IPS-18a (cell line): Measurements from ENCODE around the gene PSMB5.

ENCODE experiments used
- H3K27ac ChIP-seq: one replicate; pipeline ENCODE4 v1.5.1; 2013; ENCODE audit warnings: low read length
- H3K27me3 ChIP-seq: one replicate; pipeline ENCODE4 v1.6.1; 2013; ENCODE audit warnings: mild to moderate bottlenecking, low read length; ENCODE audit not compliant: control insufficient read depth, insufficient read depth
- H3K36me3 ChIP-seq: one replicate; pipeline ENCODE4 v1.6.1; 2013; ENCODE audit warnings: low read depth, low read length; ENCODE audit not compliant: control insufficient read depth
- H3K4me1 ChIP-seq: one replicate; pipeline ENCODE4 v1.6.1; 2013; ENCODE audit warnings: low read depth, low read length; ENCODE audit not compliant: control insufficient read depth
- H3K4me3 ChIP-seq: one replicate; pipeline ENCODE4 v1.5.1; 2013; ENCODE audit warnings: low read length
- H3K9ac ChIP-seq: one replicate; pipeline ENCODE4 v1.6.1; 2013; ENCODE audit warnings: mild to moderate bottlenecking, low read length, moderate library complexity
- H3K9me3 ChIP-seq: one replicate; pipeline ENCODE4 v1.6.1; 2013; ENCODE audit warnings: low read depth, low read length; ENCODE audit not compliant: control insufficient read depth

Gene PSMB5

DNA sequence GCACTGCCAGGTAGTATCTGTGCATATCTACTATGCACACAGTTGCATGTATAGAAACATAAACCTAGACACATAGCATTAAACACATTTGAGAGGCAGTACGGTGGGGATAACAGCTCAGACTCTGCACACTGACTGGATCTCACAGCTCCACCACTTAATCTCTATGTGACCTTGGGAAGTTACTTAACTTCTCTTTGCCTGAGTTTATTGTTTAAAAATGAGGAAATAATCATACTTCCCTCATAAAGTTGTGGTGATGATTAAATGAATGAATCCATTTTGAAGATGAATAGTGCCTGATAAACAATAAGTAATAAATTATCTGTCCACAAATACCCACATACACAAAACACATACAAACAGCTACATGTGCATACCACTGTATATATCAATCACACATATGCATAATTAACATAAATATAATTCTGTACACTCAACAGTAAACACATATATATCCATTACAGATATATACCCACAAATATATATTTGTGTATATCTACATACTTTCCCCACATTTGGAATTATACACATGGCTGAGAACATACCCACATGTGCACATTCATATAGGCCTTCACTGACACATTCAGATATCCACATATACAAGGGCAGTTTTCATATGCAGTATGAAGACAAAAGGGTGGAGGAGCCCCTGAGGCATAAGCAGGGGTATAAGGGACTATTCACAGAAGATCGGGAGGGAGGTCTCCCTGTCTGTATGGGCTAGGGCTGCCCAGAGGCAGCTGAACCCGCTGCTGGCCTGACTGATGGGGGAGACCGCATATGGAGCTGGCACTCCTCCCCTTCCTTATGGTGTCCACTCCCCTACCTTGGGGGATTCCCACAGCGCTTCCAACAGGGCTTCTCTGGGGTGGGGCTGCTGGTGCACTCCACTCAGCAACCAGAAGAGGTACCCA lies 16.7 kb upstream of the PSMB5 start:
- Histone ChIP-seq H3K27ac (no peak overlapping the region), H3K4me3 (no peak overlapping the region), H3K27me3 (no peaks in the 10 kb centered on the region), H3K9me3 (no peaks in the 10 kb centered on the region), H3K36me3 (peaks cover 8% of the 10 kb centered on the region), H3K4me1 (peaks cover 6% of the 10 kb centered on the region), H3K9ac (no peak overlapping the region)

DNA sequence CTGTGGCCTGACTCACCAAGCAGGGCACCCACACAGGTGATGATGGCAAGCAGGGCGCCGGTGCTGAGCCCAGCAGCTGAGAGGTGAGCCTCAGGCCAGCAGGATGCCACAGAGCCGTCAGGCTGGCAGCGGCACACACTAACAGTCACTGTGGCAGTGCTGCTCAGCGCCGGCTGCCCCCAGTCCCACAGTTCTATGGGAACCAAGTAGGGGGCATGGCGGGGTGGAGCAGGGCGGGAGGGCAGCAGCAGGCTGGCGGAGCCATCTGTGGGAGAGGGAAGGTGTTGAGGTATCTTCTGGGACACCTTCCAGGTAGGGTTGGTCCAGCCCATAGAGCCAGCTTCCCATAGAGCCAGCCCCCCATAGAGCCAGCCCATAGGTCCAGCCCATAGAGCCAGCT lies 14.3 kb upstream of the PSMB5 start:
- Histone ChIP-seq H3K27me3 (no peaks in the 10 kb centered on the region), H3K27ac (no peak overlapping the region), H3K36me3 (peaks cover 8% of the 10 kb centered on the region), H3K9me3 (no peaks in the 10 kb centered on the region), H3K4me1 (peaks cover 3% of the 10 kb centered on the region), H3K4me3 (no peak overlapping the region), H3K9ac (no peak overlapping the region)

DNA sequence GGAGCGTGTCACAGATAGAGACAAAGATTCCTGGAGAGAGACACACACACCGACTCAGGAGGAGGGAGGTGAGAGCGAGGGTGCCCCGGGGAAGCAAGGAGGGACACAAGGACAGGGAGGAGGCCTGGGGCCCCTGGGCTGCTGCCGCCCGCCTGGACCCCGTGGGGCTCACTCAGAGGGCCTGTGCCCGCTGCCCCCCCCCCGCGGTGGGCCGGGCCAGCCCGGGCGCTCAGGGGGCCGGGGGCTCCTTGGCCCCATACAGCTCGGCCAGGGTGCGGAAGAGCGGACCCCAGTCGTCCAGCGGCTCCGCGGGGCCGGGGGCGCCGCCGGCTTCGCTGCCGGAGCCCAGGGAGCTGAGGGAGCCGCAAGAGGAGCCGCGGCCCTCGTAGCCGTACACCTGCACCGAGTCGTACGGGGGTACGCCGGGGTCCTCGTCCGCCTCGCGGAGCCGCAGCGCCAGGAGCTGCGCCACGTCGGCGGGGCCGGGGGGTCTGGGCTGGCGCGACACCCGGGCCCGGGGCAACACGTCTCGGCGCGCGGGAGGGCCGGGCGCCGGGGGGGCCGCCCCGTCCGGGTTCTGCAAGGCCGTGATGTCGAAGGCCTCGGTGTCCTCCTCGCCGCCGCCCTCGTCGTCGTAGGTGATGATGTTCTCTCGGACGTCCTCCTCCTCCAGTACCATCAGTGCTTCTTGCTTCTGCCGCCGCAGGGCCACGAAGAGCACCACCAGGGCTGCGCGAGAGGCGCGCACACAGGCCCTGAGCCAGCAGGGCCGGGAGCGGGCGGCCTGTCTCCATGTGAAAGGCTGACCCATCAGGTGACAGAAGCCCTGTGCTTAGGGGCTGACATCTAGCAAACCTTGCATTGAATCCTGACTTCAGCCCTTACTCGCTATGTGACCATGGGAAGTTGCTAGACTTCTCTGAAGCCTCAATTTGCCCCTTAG lies 13.3 kb upstream of the PSMB5 start:
- Histone ChIP-seq H3K9me3 (no peaks in the 10 kb centered on the region), H3K36me3 (peaks cover 6% of the 10 kb centered on the region), H3K27me3 (no peaks in the 10 kb centered on the region), H3K27ac (no peak overlapping the region), H3K4me1 (peaks cover 3% of the 10 kb centered on the region), H3K9ac (no peak overlapping the region), H3K4me3 (no peak overlapping the region)

DNA sequence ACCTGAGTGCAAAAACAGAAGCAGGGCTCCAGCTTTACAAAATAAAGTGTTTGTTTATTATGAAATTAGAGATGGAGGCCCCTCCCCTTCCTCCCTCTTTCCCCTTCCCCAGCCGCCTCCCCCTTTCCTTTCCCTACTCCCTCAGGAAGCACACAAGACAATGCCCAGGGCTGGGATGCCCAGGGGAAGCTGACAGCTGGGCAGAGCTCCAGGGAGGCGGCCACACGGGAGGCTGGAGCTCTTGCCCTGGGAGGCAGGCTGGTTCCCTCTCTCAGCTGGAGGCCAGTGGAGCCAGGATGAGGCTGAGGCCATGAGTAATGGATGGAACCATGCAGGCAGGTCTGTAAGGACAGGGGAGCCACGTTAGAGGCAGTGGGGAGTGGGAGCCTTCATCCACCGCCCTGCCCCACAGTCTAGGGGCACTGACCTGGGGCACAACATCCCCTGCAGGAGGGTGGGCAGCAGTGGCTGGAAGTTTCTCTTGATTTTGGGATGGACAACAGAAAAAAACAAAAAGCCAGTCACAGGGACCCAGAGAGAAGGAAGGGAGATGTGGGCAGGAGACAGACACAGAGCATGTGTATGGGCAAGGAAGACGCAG lies 12.4 kb upstream of the PSMB5 start:
- Histone ChIP-seq H3K4me1 (peaks cover 3% of the 10 kb centered on the region), H3K36me3 (peaks cover 4% of the 10 kb centered on the region), H3K27ac (no peak overlapping the region), H3K4me3 (no peak overlapping the region), H3K9me3 (no peaks in the 10 kb centered on the region), H3K9ac (no peak overlapping the region), H3K27me3 (no peaks in the 10 kb centered on the region)

DNA sequence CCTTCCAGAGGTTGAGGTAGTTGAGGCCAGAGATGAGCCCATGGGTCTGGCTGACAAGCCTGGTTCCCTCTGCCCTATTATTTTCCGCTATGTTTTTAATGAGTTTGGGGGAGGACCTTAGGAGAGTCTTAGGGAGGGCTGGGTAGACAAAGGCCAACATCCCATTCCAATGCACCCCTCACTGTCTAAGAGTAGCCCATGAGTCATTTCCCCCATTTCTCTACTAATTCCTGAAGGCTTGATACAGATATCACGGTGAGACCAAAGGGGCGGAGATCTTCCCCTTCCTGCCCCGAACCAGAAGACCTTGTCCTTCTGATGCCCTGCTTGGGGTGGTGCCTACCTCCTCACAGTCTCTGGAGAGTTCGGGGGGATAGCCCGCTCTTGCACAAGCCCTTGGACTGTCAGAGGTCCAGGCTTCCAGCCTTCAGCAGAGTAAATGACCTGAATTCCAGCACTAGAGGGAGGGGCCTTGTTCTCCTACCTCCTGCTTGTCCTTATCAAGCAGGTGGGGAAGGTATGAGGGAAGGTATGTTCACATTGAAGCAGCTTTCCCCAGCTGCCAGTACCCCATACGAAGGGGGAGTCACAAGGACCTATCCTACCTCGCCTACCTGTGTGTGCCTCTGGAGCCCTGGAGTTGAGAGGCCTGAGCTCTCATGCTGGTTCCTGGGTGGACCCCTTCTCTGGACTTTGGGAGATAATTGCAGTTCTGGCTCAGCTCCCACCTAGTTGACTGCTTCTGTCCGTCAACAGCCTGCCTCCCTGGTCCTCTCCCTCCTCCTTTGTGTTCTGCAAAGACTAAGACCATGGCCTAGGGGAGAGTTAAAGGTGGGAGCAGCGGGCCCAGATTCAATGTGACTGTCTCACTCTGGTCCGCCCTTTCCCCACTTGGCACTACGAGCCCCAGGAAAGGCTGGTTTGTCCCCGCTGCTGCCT lies 11.0 kb upstream of the PSMB5 start:
- no peaks in the 10 kb centered on the region for H3K9me3 ChIP-seq
- H3K4me3 ChIP-seq, result no peak overlapping the region
- no peaks in the 10 kb centered on the region for H3K27me3 ChIP-seq
- H3K27ac ChIP-seq, result no peak overlapping the region
- H3K4me1 ChIP-seq, result peaks cover 3% of the 10 kb centered on the region
- H3K36me3 ChIP-seq, result no peaks in the 10 kb centered on the region
- no peak overlapping the region for H3K9ac ChIP-seq

DNA sequence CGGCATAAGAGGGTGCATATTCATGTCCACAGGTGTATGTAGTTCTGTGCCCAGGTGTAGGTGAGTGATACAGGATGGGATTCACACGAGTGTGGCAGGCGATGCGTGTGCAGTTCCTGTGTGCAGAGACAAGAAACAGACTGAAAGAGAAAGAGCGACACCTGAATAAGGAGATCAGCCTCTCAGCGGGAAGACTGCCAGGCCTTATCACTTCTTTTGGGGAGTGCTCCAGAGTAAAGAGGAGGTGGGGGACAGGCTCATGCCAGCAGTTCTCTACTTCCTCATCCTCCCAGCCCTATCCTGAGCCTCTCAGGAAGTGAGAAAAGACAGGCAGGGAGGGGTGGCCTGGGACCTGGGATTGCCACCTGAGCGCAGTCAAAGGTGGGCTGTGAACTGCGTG lies 10.1 kb upstream of the PSMB5 start:
- Histone ChIP-seq H3K9ac (no peak overlapping the region), H3K27ac (no peak overlapping the region), H3K36me3 (no peaks in the 10 kb centered on the region), H3K4me3 (no peak overlapping the region), H3K4me1 (peaks cover 3% of the 10 kb centered on the region), H3K9me3 (no peaks in the 10 kb centered on the region), H3K27me3 (no peaks in the 10 kb centered on the region)

DNA sequence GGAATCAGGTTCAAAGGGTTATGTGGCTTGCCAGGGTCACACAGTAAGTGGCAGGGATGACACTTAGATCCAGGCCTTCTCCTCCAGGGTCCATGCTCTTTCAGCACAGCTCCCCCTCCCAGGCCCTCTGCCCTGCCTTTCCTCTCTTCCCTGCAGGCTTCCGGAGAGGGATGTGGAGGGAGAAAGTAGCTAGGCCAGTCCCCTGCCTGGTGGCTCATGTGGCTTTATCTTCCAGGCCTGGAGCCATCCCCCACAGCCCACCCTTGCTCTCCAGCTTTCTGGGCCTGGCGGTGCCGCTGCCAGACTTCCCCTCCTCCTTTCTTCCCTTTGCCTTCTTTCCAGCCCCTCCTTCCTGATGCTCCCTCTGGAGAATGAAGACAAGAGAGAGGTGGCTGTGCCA lies 9.1 kb upstream of the PSMB5 start:
- Histone ChIP-seq H3K4me1 (peaks cover 3% of the 10 kb centered on the region), H3K36me3 (no peaks in the 10 kb centered on the region), H3K27me3 (no peaks in the 10 kb centered on the region), H3K4me3 (no peak overlapping the region), H3K9me3 (no peaks in the 10 kb centered on the region), H3K27ac (no peak overlapping the region), H3K9ac (no peak overlapping the region)

DNA sequence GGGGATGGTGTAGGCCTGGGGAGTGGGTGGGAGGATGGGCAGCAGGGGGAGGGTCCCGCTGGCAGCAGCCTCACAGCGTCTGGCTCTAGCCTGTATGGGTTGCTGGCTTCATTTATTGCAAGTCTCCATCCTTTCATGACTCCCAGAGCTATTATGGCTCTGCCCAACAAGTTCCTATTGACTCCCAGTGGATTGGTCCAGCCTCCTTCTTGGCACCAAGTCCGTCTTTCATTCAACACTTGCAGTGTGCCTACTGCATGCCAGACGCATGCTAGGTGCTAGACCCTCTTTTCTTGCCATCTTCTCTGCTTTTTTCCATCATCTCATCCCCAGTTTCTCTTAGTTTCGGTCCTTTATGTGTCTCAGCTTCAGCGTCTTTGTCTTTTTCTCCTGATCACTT lies 8.4 kb upstream of the PSMB5 start:
- no peak overlapping the region for H3K9ac ChIP-seq
- peaks cover 3% of the 10 kb centered on the region for H3K4me1 ChIP-seq
- H3K9me3 ChIP-seq, result no peaks in the 10 kb centered on the region
- H3K4me3 ChIP-seq, result no peak overlapping the region
- no peaks in the 10 kb centered on the region for H3K36me3 ChIP-seq
- H3K27ac ChIP-seq, result no peak overlapping the region
- H3K27me3 ChIP-seq, result no peaks in the 10 kb centered on the region

DNA sequence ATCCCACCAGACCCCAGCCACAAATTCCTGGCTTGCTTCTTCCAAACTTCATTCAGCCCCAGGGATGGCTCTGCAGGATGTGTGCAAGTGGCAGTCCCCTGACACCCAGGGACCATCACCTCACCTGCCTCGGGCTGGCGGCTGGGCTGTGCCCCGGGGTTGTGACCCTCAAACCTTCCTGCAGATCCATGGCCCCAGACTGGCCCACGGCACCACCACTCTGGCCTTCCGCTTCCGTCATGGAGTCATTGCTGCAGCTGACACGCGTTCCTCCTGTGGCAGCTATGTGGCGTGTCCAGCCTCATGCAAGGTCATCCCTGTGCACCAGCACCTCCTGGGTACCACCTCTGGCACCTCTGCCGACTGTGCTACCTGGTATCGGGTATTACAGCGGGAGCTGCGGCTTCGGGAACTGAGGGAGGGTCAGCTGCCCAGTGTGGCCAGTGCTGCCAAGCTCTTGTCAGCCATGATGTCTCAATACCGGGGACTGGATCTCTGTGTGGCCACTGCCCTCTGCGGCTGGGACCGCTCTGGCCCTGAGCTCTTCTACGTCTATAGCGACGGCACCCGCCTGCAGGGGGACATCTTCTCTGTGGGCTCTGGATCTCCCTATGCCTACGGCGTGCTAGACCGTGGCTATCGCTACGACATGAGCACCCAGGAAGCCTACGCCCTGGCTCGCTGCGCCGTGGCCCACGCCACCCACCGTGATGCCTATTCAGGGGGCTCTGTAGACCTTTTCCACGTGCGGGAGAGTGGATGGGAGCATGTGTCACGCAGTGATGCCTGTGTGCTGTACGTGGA lies 7.7 kb upstream of the PSMB5 start, which contains the start of gene PSMB11:
Gene PSMB11 (plus strand): TSS at position 51 of the 804 bp plus-strand sequence. CDS start 14 bp downstream, at position 65.
- Histone ChIP-seq H3K9me3 (no peaks in the 10 kb centered on the region), H3K36me3 (no peaks in the 10 kb centered on the region), H3K9ac (no peak within 1 kb of the TSS), H3K4me1 (peaks cover 3% of the 10 kb centered on the region), H3K27me3 (no peaks in the 10 kb centered on the region), H3K4me3 (no peak within 1 kb of the TSS), H3K27ac (no peak within 1 kb of the TSS)

DNA sequence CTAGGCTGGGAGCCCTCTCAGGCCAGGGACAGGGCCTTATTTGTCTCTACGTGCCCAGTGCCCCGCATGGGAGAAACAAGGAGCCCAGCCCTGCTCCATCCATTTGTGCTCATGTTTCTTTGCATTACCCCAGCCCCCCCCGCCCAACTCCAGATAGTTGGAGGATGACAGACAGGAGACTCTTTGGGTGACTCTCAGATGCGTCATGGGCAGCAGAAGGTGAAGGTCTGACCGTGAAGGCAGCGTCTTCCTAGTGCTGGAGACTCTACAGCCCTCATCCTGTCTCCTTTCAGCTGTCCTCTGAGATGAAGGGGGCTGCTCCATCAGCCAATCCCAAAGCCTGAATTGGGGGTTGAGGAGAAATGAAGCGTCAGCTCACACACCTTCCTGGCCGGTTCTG lies 7.0 kb upstream of the PSMB5 start:
- Histone ChIP-seq H3K4me3 (no peak overlapping the region), H3K36me3 (no peaks in the 10 kb centered on the region), H3K4me1 (peaks cover 3% of the 10 kb centered on the region), H3K9ac (no peak overlapping the region), H3K27me3 (no peaks in the 10 kb centered on the region), H3K27ac (no peak overlapping the region), H3K9me3 (no peaks in the 10 kb centered on the region)
